GM23248 (cell line): ENCODE results near the gene BRF1.

Experiments
- EZH2 ChIP-seq: fragments of 200-600 bp; sonication (generic); IDR thresholded peaks from 2 replicates; pipeline ENCODE4 v1.6.1; 2018; ENCODE audit warnings: antibody characterized with exemption, mild to moderate bottlenecking; ENCODE audit not compliant: insufficient read depth, poor library complexity, severe bottlenecking
- EZH2phosphoT487 ChIP-seq: fragments of 200-600 bp; sonication (generic); IDR thresholded peaks from 2 replicates; pipeline ENCODE4 v1.6.1; 2018; ENCODE audit warnings: antibody characterized with exemption, moderate library complexity, mild to moderate bottlenecking, low read depth; ENCODE audit not compliant: insufficient read depth

DNA sequence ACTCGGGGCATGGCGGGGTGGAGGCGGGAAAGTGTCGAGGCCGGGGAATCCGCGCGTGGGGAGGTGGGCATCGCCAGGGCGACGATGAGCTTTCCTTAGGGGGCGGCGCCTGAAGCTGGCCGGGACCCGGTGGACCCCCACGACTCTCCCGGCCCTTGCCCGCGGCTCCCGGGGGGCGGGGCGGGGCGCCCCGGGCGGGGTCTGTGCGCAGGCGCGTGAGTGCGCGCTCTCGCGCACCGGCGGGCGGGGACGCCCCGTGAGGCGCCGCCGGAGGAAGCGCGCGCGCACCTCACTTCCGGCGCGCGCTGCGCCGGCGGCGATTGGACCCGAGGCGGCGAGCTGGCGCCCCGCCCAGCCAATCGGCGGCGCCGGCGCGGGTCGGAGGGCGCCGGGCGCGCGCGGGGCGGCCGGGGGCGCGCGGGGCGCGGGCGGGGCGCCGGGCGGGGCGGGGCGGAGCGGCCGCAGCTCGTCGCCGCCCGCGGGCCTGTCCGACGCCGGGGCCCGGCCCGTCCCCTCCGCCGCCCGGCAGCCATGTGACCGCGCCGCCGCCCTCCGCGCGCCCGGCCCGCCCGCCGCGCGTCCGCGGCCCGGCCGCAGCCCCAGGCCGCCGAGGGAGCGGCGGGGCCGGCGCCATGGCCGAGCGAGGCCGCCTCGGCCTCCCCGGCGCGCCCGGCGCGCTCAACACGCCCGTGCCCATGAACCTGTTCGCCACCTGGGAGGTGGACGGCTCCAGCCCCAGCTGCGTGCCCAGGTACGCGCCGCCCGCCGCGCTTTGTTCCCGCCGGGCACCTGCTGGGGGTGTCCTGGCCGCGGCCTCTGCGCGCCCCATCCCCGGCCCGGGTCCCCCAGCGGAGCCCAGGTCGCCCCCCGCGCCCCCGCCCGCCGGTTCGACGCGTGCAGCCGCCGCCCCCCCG, 13.7 kb upstream of the BRF1 start, which contains the start of gene PACS2:
- no peak for TF ChIP-seq EZH2
- no peak for TF ChIP-seq EZH2phosphoT487
